Dedifferentiated amniotic fluid mesenchymal stem cell (primary cell): ENCODE data around the gene TMEM72.

Source experiments
- DNase-seq: peaks from one replicate; pipeline ENCODE4 v3.0.0-alpha.2; 2016; ENCODE audit errors: extremely low spot score

TMEM72 gene

DNA sequence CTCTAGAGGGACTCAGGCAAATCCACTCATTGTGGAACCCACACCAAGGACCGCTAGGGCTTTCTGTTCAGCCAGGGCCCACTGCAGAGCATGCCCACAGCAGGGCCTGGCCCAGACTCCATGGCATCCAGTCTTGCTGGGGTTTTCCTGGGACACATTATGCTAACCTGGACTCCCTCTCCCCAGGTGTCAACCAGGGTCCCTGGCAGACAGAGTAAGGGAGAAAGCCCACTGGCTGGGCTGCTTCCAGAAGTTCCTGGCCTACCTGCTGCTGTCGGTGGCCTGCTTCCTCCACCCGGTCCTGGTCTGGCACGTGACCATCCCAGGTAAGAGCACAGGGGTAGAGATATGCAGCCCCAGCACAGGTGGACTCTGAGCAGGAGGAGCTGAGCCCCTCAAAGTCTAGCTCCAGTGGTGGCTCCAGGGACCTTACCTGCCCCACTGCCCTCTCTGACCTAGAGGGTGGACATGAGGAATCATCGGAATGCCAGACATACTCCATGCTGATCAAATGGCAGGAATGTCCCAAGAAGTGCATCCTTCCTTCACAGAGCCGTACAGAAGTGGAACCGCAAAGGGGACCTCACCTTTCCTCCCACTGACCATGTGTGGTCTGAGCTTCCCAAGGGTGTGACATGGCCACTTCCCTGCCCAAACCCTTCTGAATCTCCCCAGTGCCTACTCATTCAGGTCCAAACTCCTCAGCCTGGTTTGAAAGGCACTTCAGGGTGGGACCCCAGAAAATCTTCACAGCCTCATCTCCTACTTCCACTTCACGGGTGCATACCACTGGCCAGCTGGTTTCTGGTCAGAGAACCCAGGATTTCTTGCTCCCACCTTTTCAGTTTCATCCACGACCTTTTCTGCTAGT is 22.5 kb downstream of the TMEM72 start:
- no peak for DNase-seq

DNA sequence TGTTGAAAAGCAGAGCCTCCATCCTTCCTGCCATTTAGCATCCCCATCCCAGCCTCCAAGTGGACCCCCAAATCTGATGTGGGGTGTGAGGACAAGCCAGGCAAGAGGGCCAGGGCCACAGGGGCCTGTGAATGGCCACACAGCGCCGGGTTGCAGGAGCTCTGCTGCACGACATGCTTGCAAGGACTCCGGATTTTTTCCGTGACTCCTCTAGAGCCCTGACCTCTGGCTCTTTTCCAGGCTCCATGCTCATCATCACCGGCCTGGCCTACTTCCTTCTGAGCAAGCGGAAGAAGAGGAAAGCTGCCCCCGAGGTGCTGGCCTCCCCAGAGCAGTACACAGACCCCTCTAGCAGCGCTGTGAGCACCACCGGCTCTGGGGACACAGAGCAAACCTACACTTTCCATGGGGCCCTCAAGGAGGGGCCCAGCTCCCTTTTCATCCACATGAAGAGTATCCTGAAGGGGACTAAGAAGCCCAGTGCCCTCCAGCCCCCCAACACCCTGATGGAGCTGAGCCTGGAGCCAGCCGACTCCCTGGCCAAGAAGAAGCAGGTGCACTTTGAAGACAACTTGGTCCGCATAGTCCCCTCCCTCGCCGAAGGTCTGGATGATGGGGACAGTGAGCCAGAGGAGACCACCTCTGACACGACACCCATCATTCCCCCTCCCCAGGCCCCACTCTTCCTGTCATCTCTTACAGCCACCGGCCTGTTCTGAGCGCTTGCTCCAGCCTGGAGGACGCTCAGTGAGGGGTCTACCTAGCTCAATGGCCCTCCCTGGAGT is 23.5 kb downstream of the TMEM72 start:
- DNase-seq = no peak

DNA sequence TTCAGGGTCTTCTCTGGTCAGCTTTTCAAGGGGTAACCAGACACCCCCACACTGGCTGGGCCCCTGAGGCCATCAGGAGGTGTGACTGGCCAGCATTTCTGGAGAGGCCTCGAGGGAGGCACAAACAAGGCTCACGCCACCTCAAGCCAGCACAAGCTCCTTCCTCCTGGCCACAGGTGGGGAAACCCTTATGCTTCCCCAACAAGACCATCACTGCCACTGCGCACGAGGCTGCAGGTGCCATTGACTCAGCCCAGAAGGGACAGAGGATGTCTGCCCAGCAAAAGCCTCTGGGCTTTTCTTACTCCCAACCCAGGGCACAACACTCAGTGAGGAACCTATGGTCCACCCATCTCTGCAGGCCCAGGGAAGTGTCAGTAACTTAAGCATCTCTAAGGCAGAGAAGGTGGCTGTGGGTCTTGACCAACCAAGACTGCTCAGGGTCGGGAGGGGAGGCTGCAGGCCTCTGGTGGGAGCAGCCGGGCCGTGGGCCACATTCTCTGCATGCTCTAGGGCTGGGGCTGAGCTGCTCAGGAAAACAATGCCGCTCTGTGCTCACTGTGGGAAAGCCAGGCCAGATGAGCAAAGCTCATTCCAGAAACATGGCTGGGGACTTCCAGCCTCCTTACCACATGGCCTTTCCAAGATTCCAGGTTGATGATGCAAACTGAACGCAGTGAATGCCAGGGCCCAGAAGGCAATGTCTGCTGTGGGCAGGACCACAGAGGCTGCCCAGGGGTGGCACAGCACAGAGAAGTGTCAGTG is 24.2 kb downstream of the TMEM72 start:
- peak; percentile 76 for DNase-seq

DNA sequence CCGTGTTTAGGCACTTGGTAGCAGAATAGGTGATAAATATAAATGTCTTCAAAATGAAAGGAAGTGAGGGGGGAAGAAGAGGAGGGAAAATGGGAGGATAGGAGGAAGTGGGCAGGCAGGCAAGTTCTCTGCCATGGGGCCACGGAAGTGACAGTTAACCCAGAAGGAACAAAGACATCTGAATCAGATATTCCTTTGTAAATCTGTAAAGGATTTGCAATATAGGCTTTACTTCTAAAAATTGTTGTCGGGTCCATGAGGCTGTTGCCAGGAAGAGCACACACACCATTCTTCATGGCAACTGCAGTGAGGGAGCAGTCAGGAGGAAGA is 24.8 kb downstream of the TMEM72 start:
- DNase-seq = no peak

DNA sequence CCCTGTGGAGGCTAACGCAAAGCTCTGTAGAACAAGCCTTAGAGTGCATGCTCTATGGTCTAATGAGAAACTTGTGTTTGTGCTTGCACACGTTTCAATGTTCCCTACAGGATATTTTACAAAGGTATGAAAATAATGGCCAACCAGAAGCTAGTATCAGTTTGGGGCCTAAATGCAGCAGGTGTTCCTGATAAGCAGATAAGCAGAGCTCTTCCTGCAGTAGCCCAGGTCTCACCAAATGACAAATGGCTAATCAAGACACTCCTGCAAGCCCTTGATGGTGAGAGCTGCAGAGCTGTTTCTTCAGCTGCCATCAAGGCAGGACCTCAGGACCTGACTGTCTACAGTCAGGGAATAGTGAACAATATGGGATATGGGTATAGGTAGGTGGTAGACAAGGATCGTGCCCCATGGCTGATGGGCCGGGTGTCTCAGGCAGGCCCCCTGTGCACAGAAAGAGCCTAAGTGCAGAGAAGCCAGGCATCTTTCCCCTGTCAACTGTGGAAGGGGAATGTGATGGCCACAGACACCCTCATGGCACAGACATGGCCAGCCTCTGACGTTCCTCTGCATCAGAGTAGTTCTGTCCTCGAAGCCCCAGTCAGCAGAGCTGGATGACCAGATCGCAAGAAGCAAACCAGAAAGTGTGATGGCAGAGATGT is 25.3 kb downstream of the TMEM72 start:
- DNase-seq = no peak

DNA sequence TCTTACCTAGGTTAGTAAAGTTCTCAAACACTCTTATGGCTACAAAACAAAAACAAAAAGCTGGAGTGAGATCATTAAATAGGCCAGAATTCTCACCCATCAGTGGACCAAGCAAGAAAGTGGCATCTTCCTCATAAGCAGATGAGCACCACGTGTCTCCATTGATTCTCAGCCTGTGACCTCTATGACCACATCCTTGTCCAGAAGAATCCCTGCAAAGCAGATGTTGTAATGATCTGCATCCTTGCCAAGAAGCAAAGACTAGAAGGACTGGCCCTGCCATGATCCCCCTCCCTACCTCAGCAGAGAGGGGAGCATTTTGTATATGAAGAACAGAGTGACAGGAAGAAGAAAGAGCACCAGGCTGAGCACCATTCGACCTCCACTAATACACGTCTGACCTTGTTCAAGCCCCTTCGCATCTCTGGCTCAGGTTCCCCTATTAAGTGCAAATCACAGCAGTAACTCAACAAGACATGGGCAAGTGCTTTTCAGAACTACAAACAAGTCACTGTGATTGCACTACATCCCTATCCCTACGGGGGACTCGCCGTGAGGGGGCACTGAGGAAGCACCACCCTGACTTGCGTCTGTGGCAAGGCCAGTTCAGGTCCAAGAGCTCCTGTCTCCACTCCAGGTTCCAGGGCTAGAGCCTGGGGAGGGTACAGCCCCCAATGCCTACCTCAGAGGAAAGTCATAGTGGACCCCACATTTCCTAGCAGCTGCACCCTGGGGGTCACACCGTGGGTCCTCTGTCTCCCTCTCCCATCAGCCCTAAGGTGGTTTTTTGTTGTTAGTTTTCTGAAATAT is 26.3 kb downstream of the TMEM72 start:
- no peak for DNase-seq

DNA sequence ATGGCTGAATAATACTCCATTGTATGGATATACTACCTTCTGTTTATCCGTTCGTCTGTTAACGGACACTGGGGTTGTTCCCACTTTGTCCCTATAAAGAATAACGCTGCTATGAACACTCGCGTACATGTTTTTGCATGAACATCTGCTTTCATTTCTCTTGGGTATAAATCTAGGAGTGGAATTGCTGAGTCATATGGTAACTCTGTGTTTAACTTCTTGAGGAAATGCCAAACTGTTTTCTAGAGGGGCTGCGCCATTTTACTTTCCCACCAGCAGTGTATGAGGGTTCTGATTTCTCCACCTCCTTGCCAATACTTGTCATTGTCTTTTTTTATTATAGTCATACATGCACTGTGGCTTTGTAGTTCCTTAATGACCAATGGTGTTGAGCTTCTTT is 27.8 kb downstream of the TMEM72 start:
- DNase-seq = no peak

DNA sequence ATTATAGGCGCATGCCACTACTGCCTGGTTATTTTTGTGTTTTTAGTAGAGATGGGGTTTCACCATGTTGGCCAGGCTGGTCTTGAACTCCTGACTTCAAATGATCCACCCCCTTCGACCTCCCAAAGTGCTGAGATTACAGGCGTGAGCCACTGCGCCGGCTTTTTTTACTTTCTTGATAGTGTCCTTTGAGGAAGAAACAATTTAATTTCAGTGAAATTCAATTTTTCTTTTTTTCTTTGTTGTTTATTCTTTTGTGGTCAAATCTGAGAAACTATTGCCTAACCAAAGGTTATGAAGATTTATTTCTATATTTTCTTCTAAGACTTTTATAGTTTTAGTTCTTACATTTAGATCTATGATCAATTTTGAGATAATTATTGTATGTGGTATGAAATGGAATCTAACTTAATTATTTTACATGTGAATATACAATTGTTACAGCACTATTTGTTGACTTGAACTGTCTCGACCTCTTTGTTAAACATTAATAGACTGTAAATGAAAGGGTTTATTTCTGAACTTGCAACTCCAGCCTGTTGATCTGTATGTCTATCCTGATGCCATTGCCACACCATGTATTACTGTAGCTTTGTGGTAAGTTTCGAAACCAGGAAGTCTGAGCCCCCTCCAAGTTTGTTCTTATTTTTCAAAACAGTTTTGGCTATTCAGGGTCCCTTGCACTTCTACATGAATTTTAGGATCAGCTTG is 28.7 kb downstream of the TMEM72 start:
- no peak for DNase-seq

DNA sequence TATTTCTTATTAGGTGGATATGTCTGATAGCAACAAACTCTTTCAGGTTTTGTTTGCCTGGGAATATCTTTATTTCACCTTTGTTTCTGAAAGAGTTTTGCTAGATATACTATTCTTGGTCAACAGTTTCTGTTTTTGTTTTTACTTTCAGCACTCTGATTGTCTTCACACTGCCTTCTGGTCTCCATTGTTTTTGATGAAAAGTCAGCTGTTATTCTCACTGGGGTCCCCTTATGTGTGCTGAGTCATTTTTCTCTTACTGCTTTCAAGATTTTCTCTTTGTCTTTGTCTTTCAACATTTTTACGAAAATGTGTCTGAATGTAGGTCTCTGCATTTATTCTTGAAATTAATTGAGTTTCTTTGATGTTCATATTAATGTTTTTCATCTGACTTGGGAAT is 33.2 kb downstream of the TMEM72 start:
- DNase-seq = no peak

DNA sequence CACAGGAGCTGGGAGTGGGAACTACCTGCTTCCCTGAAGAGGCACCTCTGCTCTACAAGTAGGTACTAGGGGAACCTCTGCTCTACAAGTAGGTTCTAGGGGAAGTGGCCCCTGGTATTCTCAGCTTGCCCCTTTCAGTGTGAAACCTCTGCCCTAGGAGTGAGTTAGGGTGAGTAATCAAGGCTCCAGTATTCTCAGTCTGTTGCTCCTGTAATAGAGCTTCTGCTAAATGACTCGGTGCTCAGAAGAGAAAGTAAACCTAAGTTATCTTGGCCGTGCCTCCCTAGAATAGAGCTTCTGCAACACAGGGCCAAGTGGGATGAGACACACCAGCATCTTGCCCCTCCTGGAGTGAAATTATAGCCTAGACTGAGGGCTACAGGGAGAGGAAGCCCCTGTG is 35.1 kb downstream of the TMEM72 start:
- no peak for DNase-seq

DNA sequence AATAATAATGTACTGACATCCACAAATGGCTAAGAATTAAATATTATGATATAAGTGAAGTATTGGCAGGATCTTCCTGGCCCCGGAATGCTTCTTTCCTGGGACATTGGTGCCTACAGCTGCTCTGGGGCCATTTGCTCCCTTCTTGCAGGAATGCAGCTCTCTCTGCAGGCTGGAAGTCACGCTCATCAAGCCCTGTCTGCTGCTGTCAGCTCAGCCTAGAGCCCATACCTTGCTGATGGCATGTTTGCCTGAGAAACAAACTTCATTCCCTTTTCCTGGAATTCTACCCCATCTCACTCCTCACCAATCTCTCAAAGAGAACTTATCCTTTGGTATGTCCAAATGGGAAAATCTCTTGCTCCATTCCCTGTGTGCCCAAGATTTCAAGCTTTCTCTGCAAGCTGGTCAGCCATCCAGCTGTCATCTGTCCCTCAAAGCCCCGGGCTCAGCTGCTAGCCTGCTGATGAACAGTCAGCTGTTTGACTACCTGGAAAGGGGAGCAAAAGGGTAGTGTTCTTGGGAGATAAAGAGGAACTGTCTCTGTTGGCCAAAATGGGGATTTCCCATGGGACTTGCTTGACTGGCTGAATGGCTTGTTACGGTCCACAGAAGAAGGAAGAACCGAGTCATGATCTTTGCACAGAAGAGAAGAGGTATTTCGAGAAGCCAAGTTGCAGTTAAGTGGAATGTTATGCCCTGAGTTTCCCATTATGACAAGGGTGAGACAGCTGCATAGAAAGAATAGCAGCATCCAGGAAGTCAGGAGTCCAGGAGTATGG is 36.4 kb downstream of the TMEM72 start:
- DNase-seq = no peak

DNA sequence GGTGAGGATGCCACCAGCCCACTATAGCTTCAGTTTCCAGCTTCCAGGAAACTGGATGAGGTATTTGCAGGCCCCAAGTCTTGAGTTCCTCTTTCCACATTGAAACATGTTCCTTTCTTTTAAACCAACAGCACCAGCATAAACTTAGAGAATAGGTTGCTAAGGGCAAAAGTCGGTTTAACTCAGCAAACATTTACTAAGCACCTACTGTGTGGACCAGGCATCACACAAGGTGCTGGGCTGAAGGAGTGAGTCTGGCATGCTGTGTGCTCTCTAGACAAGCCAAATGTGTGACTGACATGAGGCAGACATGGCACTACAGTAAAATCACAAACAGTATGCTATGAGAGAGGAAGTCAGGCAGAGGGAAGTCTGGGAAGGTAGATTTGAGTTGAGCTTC is 37.5 kb downstream of the TMEM72 start:
- DNase-seq = no peak

DNA sequence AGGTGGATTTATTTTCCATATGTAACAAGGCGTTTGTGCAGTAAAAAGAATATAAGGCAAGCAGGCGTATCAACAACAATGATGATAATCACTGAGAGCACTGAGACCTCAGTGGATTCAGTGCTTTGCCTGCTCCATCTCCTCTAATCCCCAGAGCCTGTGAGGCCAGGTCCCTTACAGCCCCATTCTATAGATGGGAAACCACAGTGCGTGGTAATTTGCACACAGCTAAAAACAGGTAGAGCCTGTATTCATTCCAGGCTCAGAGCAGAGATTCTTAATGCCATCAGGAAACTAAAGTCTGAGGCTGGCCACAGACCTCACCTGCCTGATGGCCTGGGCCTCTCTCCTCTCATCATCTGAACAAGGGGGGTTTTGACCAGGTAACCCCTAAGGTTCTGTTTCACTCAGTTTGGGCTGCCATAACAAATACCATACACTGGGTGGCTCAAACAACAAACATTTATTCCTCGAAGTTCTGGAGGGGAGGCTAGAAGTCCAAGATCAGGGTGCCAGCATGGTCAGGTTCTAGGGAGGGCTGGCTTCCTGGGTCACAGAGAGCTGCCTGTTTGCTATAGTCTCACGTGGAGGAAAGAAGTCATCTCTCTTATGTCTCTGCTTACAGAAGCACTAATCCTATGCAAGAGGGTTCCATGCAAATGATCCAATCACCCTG is 38.1 kb downstream of the TMEM72 start:
- DNase-seq = no peak

DNA sequence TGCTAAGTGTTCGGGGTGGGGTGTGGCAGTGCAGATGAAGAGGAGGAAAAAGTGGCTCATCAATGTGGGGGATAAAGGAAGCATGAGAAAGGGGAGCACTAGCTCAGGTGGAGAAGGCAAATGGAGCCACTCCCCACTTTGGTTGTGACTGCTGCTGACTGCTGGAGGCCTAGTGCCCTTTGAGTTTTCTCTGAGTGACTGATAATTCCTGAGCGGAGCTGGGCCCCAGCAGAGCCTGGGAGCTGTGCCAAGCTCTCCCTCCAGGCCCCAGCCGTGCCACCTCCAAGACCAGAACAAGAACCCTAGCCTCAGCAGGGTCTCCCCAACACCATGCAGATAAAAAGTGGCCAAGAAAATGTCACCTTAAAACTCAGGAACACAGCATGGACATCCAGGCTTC is 38.8 kb downstream of the TMEM72 start:
- no peak for DNase-seq

DNA sequence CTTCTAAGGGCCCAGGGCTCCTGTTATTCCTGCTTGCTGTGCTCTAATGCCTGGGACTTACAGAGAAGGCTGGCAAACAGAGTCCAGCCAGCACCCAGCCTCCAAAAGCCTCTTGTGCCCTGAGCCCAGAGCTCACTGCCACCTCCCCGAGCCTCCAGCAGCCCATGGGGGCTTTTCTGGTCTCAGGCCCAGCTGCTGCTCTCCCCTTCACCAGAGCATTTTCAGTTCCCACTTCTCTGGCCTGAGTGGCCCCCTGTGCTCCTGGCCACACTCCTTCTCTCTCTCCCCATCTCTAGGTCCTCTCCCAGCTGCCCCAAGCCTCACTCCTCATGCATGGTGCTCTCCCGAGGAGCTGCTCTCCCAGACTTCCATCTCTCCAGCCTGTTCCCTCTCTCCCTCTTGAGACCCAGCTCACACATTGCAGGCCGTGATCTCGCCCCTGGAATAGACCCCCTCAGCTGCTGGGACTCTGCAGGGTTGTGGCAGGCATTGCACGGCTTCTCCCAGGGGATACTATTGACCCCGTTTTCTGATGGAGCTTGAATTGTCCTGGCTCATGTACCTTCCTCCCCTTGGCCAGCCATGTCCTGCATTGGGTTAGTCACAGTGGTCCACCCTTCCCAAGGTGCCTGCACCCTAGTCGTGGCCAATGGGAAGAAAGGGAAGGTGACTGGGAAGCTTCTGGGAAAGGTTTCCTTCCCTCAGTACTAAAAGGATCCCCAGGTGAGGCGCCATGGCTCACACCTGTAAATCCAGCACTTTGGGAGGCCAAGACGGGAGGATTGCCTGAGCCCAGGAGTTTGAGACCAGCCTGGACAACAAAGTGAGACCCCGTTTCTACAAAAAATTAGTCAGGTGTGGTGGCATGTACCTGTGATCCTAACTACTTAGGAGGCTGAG is 39.4 kb downstream of the TMEM72 start:
- no peak for DNase-seq

DNA sequence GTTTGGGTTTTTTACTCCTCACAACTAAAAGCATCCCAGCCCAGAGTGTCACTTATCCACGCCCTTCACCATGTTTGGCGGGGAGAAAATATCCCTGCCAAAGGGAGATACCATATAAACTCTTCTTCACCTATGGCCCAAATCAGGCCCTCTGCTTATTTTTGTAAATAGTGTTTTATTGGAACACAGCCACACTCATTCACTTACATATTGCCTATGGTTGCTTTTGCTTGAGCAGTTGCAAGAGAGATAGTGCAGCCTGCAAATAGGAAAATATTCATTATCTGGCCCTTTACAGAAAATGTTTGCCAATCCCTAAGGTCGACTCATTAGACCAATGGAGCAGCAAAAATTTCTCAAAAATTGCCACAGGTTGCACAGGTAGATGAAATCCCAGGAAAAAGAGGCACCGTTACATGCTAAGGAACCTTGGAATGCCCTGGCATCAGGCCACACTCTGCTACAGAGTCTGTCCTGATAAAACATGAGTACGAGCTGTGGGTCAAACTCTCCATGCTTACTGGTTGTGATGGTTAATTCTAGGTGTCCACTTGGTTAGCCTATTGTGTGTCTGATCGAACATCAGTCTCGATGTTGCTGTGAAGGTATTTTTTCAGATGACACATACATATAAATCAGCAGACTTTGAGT is 40.6 kb downstream of the TMEM72 start:
- DNase-seq = no peak

DNA sequence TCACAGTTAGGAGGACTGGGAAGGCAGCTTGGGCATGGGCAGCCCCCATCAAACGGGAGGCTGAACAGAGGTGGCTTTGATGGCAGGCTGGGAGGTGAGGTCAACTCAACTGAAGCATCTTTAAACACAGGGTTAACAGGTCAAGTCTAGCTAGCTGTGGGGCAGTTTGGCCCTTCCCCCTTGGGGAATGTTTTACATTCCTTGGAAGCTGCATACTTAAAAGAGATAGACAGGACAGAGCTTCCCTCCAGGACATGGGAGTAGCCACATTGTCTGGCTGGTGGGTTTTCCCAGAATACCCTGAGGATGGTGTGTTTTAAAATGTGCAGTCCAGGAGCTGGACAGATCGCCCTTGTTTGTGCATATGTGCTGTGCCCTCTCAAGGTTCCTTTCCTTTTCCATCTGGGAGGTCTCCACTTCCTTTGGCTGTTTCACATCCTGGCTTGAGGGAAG is 41.7 kb downstream of the TMEM72 start:
- no peak for DNase-seq
